K562 (cell line): ENCODE measurements around the gene SLC4A1. TPM values are rescaled to one million over a fixed set of nuclear protein-coding genes. Genes with fewer than 3 reads are reported as not detected.

ENCODE experiments used
- ATAC-seq: fragments of 200-7000 bp; cut with Tn5 transposase; 3 replicates; pipeline ENCODE4 v1.9.1; 2020; ENCODE audit warnings: moderate library complexity
- BruUV-seq: library from RNA; stranded (reverse); fragments of 400-500 nt; replicated peaks from 2 replicates; lab custom pipeline; 2021; lab: Mats Ljungman, UMichigan
- CTCF ChIA-PET: fragments of 300-600 bp; formaldehyde crosslinking; extraction: SDS; loops from one replicate; lab custom pipeline; 2021; ENCODE audit warnings: low intra/inter-chr PET ratio; lab: Yijun Ruan, JAX
- POLR2A ChIA-PET: fragments of 300-600, 350-650 bp; sonication (Branson Sonifier 250); formaldehyde crosslinking; extraction: SDS; loops from one replicate; lab custom pipeline; 2021; ENCODE audit warnings: antibody characterized with exemption, inconsistent platforms; lab: Yijun Ruan, JAX
- DNase-seq, 4 experiments: peaks; one replicate each; pipeline versions ENCODE4 v3.0.0 to v3.0.0-alpha.2; 2011 to 2018; ENCODE audit warnings: low spot score in 3 of 4, mixed read lengths in 3 of 4; ENCODE audit errors: extremely low read depth in 1 of 4
- FAIRE-seq: peaks from 2 replicates; lab custom pipeline; 2011; peaks lifted over from hg19 to GRCh38; lab: Jason Lieb, UNC
- H2AFZ ChIP-seq: 2 replicates; pipeline ENCODE4 v1.6.0; 2011; ENCODE audit warnings: low read depth, low read length, control low read depth, inconsistent platforms
- H3K27ac ChIP-seq: fragments of 200-600 bp; 3 replicates; pipeline ENCODE4 v1.8.0; 2011; ENCODE audit warnings: low read depth, mild to moderate bottlenecking, control low read depth, inconsistent platforms, low read length, moderate library complexity, mixed read lengths; ENCODE audit errors: extremely low read depth
- H3K27me3 ChIP-seq, 2 experiments: fragments of 300-600 bp in 1 of 2; 2 replicates in 1 of 2; 3 replicates in 1 of 2; pipeline versions ENCODE4 v1.6.0 to v1.8.0; 2011; ENCODE audit warnings: inconsistent platforms in 2 of 2, low read length in 2 of 2, mild to moderate bottlenecking in 1 of 2, mixed read lengths in 1 of 2, moderate library complexity in 1 of 2; ENCODE audit not compliant: control insufficient read depth in 2 of 2, insufficient read depth in 2 of 2
- H3K36me3 ChIP-seq: fragments of 300-600 bp; 3 replicates; pipeline ENCODE4 v1.8.0; 2011; ENCODE audit warnings: mild to moderate bottlenecking, low read length, inconsistent platforms; ENCODE audit not compliant: control insufficient read depth, insufficient read depth
- H3K4me1 ChIP-seq, 2 experiments: fragments of 200-600 bp in 1 of 2; replicated peaks in 1 of 2; 2 replicates in 1 of 2; 3 replicates in 1 of 2; pipeline versions ENCODE4 v1.5.1 to v1.8.0; 2011; ENCODE audit warnings: inconsistent platforms in 2 of 2, low read length in 2 of 2, mild to moderate bottlenecking in 1 of 2, mixed read lengths in 1 of 2, moderate library complexity in 1 of 2; ENCODE audit not compliant: control insufficient read depth in 2 of 2, insufficient read depth in 2 of 2
- H3K4me2 ChIP-seq: 2 replicates; pipeline ENCODE4 v1.6.1; 2011; ENCODE audit warnings: low read length, control low read depth, inconsistent platforms, mixed read lengths; ENCODE audit not compliant: insufficient read depth
- H3K4me3 ChIP-seq: fragments of 200-600 bp; sonication (generic), shearing (Covaris generic); 2 replicates; pipeline ENCODE4 v1.5.1; 2016; ENCODE audit warnings: control low read depth, inconsistent platforms
- H3K79me2 ChIP-seq: fragments of 200-600 bp; 3 replicates; pipeline ENCODE4 v1.8.0; 2011; ENCODE audit warnings: low read length, inconsistent platforms; ENCODE audit not compliant: control insufficient read depth, insufficient read depth
- H3K9ac ChIP-seq, 2 experiments: 2 replicates each; pipeline versions ENCODE4 v1.6.0 to v1.6.1; 2011; ENCODE audit warnings: low read depth in 2 of 2, low read length in 2 of 2, control low read depth in 1 of 2, inconsistent platforms in 1 of 2, mild to moderate bottlenecking in 1 of 2, mixed read lengths in 1 of 2; ENCODE audit not compliant: insufficient read depth in 1 of 2
- H3K9me1 ChIP-seq: one replicate; pipeline ENCODE4 v1.6.0; 2011; ENCODE audit warnings: inconsistent platforms, mild to moderate bottlenecking, low read length, moderate library complexity; ENCODE audit not compliant: control insufficient read depth, insufficient read depth
- H3K9me3 ChIP-seq: replicated peaks from 2 replicates; pipeline ENCODE4 v1.5.1; 2011; ENCODE audit warnings: low read depth, low read length, inconsistent platforms; ENCODE audit not compliant: control insufficient read depth, insufficient read depth
- H4K20me1 ChIP-seq: replicated peaks from 2 replicates; pipeline ENCODE4 v1.6.1; 2011; ENCODE audit warnings: low read length, inconsistent platforms, mixed read lengths; ENCODE audit not compliant: control insufficient read depth, insufficient read depth
- E4F1 ChIP-seq: fragments of 250-450 bp; sonication (Bioruptor Pico); IDR thresholded peaks from 2 replicates; pipeline ENCODE4 v1.5.0; 2021; ENCODE audit warnings: mild to moderate bottlenecking, borderline replicate concordance
- ETV1 ChIP-seq: fragments of 450-650 bp; conservative IDR thresholded peaks from 2 replicates; pipeline ENCODE4 v1.6.1; 2016; ENCODE audit warnings: missing genetic modification characterization, control low read depth, low read depth, missing compliant biosample characterization
- MTA3 ChIP-seq: fragments of 450-650 bp; formaldehyde crosslinking; IDR thresholded peaks from 2 replicates; pipeline ENCODE4 v1.6.1; 2017; ENCODE audit warnings: mild to moderate bottlenecking, borderline replicate concordance
- NBN ChIP-seq: fragments of 450-650 bp; IDR thresholded peaks from 2 replicates; pipeline ENCODE4 v1.6.1; 2016; ENCODE audit warnings: low read depth, mild to moderate bottlenecking
- POLR2H ChIP-seq: IDR thresholded peaks from 2 replicates; pipeline ENCODE4 v1.6.1; 2016; ENCODE audit warnings: missing genetic modification characterization, low read depth, mild to moderate bottlenecking, control low read depth, missing compliant biosample characterization, moderate library complexity
- RBM34 ChIP-seq: fragments of 200-400 bp; formaldehyde crosslinking; IDR thresholded peaks from 2 replicates; pipeline ENCODE4 v1.6.1; 2018; ENCODE audit warnings: low read length, borderline replicate concordance; ENCODE audit not compliant: insufficient read depth
- RBM39 ChIP-seq: fragments of 200-400 bp; formaldehyde crosslinking; optimal IDR thresholded peaks from 2 replicates; pipeline ENCODE3; 2018; ENCODE audit warnings: low read depth, low read length
- RFX7 ChIP-seq: fragments of 250-450 bp; sonication (Bioruptor Pico); IDR thresholded peaks from 2 replicates; pipeline ENCODE4 v1.5.1; 2021; ENCODE audit warnings: mild to moderate bottlenecking
- TAF7 ChIP-seq: fragments of 450-650 bp; IDR thresholded peaks from 2 replicates; pipeline ENCODE4 v1.6.1; 2016; ENCODE audit warnings: missing genetic modification characterization, missing compliant biosample characterization
- TEAD1 ChIP-seq, 2 experiments: fragments of 450-650 bp in 1 of 2; sonication (generic) in 1 of 2; formaldehyde crosslinking; IDR thresholded peaks; 2 replicates each; pipeline versions ENCODE4 v1.4.0 to v1.8.0; 2020 to 2022; ENCODE audit warnings: mild to moderate bottlenecking in 2 of 2, missing genetic modification reagents in 1 of 2
- ZFP1 ChIP-seq: fragments of 450-650 bp; formaldehyde crosslinking; IDR thresholded peaks from 2 replicates; pipeline ENCODE4 v1.4.0; 2020; ENCODE audit warnings: mild to moderate bottlenecking, mixed read lengths
- ZNF134 ChIP-seq: fragments of 250-450 bp; sonication (Bioruptor Pico); conservative IDR thresholded peaks from 2 replicates; pipeline ENCODE4 v1.4.0; 2020
- ZNF316 ChIP-seq: fragments of 450-650 bp; IDR thresholded peaks from 2 replicates; pipeline ENCODE4 v1.6.1; 2016
- ZNF830 ChIP-seq: fragments of 250-450 bp; sonication (Bioruptor Pico); IDR thresholded peaks from 2 replicates; pipeline ENCODE4 v1.5.0; 2021; ENCODE audit warnings: mild to moderate bottlenecking
- WGBS: fragments of 100-300 bp; shearing (Covaris generic); methylation state at CpG from one replicate; pipeline ENCODE4 v1.1.6; 2016; ENCODE audit warnings: low coverage, mixed read lengths; ENCODE audit not compliant: insufficient coverage; ENCODE audit errors: missing lambda C conversion rate; 5-methylcytosine and 5-hydroxymethylcytosine counted together
- in situ Hi-C: fragments of 300-500 bp; cut with MboI; formaldehyde crosslinking; loops from 4 replicates; pipeline ENCODE4 v1.15.0; 2018; ENCODE audit warnings: inconsistent platforms, mixed read lengths
- intact Hi-C: fragments of 100-400 bp; cut with micrococcal nuclease; formaldehyde crosslinking; loops from 2 replicates; pipeline ENCODE4 v1.14.2; 2022
- polyA plus RNA-seq, 8 experiments: library from polyadenylated mRNA; depleted of rRNA in 4 of 8; stranded (reverse) in 5 of 8; unstranded in 3 of 8; fragments of >200 nt; fragmentation: Nextera tagmentation in 2 of 8; fragmentation: Illumina TruSeq in 1 of 8; extraction: Ambion mirVana in 2 of 8; extraction: Trizol in 1 of 8; gene quantifications; 2 replicates each; pipeline versions ENCODE4 v1.2.1 to v1.2.3, GENCODE V29; 2011 to 2014; ENCODE audit warnings: inconsistent platforms in 1 of 8, missing spikeins in 1 of 8
- total RNA-seq, 7 experiments: library from RNA; depleted of rRNA in 6 of 7; stranded (reverse); fragments of >200 nt in 6 of 7; fragmentation: Illumina TruSeq in 2 of 7; extraction: Trizol in 2 of 7; gene quantifications; 2 replicates each; pipeline versions ENCODE4 v1.2.1 to v1.2.3, GENCODE V29; 2011 to 2021; ENCODE audit warnings: low replicate concordance in 1 of 7
- TF ChIP-seq, protein P1 (sequence below): fragments of 250-450 bp; sonication (Bioruptor Pico); IDR thresholded peaks from 2 replicates; pipeline ENCODE4 v1.5.0; 2021
- TF ChIP-seq, protein P2 (sequence below): sonication (generic); formaldehyde crosslinking; IDR thresholded peaks from 2 replicates; pipeline ENCODE4 v1.8.0; 2022; ENCODE audit warnings: mild to moderate bottlenecking, missing genetic modification reagents
- TF ChIP-seq, protein P3 (sequence below): fragments of 200-800 bp; sonication (Bioruptor generic); IDR thresholded peaks from 2 replicates; pipeline ENCODE4 v1.6.1; 2017; ENCODE audit warnings: missing genetic modification characterization, missing compliant biosample characterization

SLC4A1 gene
- total and polyA plus RNA-seq, 9 of the 15 experiments (the other 6 are each of a cell fraction or from before 2014, with no cell fraction given) = 0.14 to 1.00 (median 0.53) TPM

DNA sequence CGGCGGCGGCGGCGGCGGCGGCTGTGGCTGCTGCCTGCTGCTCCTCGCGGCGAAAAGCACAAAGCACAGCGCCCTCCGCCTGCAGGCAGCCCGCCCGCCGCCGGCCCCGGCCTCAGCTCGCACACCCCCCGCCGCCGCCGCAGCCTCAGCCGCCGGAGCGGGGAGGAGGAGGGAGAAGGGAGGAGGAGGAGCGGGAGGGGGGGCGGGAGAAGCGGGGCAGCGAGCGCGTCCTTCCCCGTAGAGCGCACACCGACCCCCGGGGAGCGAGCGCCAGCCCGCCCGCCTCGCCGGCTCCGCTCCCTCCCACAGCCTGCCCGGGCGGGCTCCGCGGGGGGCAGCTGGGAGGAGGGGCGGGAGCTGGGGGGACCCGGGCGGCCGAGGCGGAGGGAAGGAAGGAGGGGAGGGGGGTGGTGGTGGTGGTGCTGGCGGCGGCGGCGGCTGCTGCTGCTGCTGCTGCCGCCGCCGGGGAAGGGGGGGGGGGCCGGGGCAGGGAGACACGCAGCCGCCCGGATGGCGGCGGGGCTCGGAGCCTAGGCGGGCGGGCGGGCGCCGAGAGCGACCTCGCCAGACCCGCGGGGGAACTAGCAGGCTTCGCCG, 48.2 kb downstream of the SLC4A1 start, which contains the start of gene UBTF:
Gene UBTF (minus strand): TSS at position 60 of the 597 bp plus-strand sequence. CDS start 1,446 bp downstream, outside the sequence.
- Histone ChIP-seq H3K27me3 (no peaks in the 10 kb centered on the region), H3K36me3 (peaks cover 32% of the 10 kb centered on the region), H3K79me2 (peaks cover 47% of the 10 kb centered on the region), H3K4me1 (peaks cover 16 to 32% of the 10 kb centered on the region in 2 experiments), H3K27ac (peak within 1 kb of the TSS; percentile 98), H3K9me3 (no peaks in the 10 kb centered on the region), H3K9ac (peak within 1 kb of the TSS; percentile 88 to 97), H4K20me1 (no peaks in the 10 kb centered on the region), H2AFZ (peak within 1 kb of the TSS; percentile 59), H3K9me1 (no peaks in the 10 kb centered on the region), H3K4me3 (peak within 1 kb of the TSS; percentile 83), H3K4me2 (peak within 1 kb of the TSS; percentile 80)
- intact Hi-C loops (loop anchor here (2.0 kb wide), 1 partner anchor 27 kb away; no protein-coding TSS in a partner anchor), in situ Hi-C loops (no loop called here)
- peak; percentile 71 to 80 (median 74) for DNase-seq
- peak; percentile 19 for ATAC-seq
- ChIA-PET CTCF (interaction anchor here (0.7 to 1.2 kb wide), 2 partner anchors 10 to 111 kb away, joined by 4 read pairs; no protein-coding TSS in a partner anchor), POLR2A (interaction anchor here (0.6 to 2.8 kb wide), 10 partner anchors 8 to 411 kb away, joined by 3 to 16 read pairs (median 3); partner anchors contain the start of gene SLC25A39)
- BruUV-seq = no TSS peak
- WGBS = 0% methylated on average over 3 of the region's 76 CpGs
- no peak for FAIRE-seq
- TF ChIP-seq POLR2H (tag) (no peak), NBN (no peak), RBM34 (no peak), RBM39 (no peak), ETV1 (tag) (no peak), TEAD1 (CRISPR knock-in tag; IDR thresholded peaks at IDR 0.05) (no peak; a peak in 1 of 4 replicates), ZNF830 (CRISPR knock-in tag) (no peak), MTA3 (no peak), ZFP1 (CRISPR knock-in tag) (no peak), ZNF316 (no peak), E4F1 (CRISPR knock-in tag) (no peak), TAF7 (tag) (no peak), RFX7 (CRISPR knock-in tag) (no peak), ZNF134 (CRISPR knock-in tag) (no peak)
- TF ChIP-seq, protein P1, sequence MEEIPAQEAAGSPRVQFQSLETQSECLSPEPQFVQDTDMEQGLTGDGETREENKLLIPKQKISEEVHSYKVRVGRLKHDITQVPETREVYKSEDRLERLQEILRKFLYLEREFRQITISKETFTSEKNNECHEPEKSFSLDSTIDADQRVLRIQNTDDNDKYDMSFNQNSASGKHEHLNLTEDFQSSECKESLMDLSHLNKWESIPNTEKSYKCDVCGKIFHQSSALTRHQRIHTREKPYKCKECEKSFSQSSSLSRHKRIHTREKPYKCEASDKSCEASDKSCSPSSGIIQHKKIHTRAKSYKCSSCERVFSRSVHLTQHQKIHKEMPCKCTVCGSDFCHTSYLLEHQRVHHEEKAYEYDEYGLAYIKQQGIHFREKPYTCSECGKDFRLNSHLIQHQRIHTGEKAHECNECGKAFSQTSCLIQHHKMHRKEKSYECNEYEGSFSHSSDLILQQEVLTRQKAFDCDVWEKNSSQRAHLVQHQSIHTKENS (CRISPR knock-in tag) = no peak
- TF ChIP-seq, protein P2, sequence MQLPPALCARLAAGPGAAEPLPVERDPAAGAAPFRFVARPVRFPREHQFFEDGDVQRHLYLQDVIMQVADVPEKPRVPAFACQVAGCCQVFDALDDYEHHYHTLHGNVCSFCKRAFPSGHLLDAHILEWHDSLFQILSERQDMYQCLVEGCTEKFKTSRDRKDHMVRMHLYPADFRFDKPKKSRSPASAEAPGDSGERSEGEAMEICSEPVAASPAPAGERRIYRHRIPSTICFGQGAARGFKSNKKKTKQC (CRISPR knock-in tag) = no peak
- TF ChIP-seq, protein P3, sequence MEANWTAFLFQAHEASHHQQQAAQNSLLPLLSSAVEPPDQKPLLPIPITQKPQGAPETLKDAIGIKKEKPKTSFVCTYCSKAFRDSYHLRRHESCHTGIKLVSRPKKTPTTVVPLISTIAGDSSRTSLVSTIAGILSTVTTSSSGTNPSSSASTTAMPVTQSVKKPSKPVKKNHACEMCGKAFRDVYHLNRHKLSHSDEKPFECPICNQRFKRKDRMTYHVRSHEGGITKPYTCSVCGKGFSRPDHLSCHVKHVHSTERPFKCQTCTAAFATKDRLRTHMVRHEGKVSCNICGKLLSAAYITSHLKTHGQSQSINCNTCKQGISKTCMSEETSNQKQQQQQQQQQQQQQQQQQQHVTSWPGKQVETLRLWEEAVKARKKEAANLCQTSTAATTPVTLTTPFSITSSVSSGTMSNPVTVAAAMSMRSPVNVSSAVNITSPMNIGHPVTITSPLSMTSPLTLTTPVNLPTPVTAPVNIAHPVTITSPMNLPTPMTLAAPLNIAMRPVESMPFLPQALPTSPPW (CRISPR knock-in tag) = peak; percentile 86
